K562 (cell line): ENCODE results near the gene TMEM63A. TPM values are rescaled to one million over a fixed set of nuclear protein-coding genes. Genes with fewer than 3 reads are reported as not detected.

Experiments used
- CREB1 ChIP-seq, 2 experiments: sonication (generic) in 1 of 2; formaldehyde crosslinking in 1 of 2; IDR thresholded peaks; 2 replicates each; pipeline versions ENCODE4 v1.6.1 to v1.8.0; 2012 to 2022; ENCODE audit warnings: inconsistent platforms in 1 of 2, mild to moderate bottlenecking in 1 of 2, missing genetic modification reagents in 1 of 2, moderate library complexity in 1 of 2
- CXXC5 ChIP-seq: fragments of 250-450 bp; sonication (Bioruptor Pico); IDR thresholded peaks from 2 replicates; pipeline ENCODE4 v1.8.0; 2022; ENCODE audit warnings: inconsistent platforms, mild to moderate bottlenecking, moderate library complexity
- DMBX1 ChIP-seq: fragments of 250-450 bp; sonication (Bioruptor Pico); IDR thresholded peaks from 2 replicates; pipeline ENCODE4 v1.8.0; 2022; ENCODE audit warnings: inconsistent platforms, mild to moderate bottlenecking, moderate library complexity, borderline replicate concordance
- FOSL1 ChIP-seq: fragments of 200-800 bp; sonication (Bioruptor generic); conservative IDR thresholded peaks from 2 replicates; pipeline ENCODE4 v1.6.1; 2016; ENCODE audit warnings: missing genetic modification characterization, missing compliant biosample characterization
- KAT7 ChIP-seq: sonication (generic); formaldehyde crosslinking; IDR thresholded peaks from 2 replicates; pipeline ENCODE4 v1.8.0; 2022; ENCODE audit warnings: missing genetic modification reagents, mild to moderate bottlenecking, borderline replicate concordance
- NFE2 ChIP-seq: IDR thresholded peaks from 2 replicates; pipeline ENCODE4 v1.6.1; 2014; ENCODE audit warnings: antibody characterized with exemption, low read depth
- PRMT5 ChIP-seq: sonication (generic); formaldehyde crosslinking; IDR thresholded peaks from 2 replicates; pipeline ENCODE4 v1.5.0; 2020; ENCODE audit warnings: missing genetic modification reagents
- PTRF ChIP-seq: fragments of 450-650 bp; IDR thresholded peaks from 2 replicates; pipeline ENCODE4 v1.6.1; 2016; ENCODE audit warnings: mild to moderate bottlenecking, missing genetic modification characterization, missing compliant biosample characterization
- RBM17 ChIP-seq: fragments of 200-400 bp; formaldehyde crosslinking; IDR thresholded peaks from 2 replicates; pipeline ENCODE4 v1.6.1; 2017; ENCODE audit warnings: low read depth, mild to moderate bottlenecking, low read length, borderline replicate concordance
- SMAD3 ChIP-seq: fragments of 450-650 bp; formaldehyde crosslinking; conservative IDR thresholded peaks from 2 replicates; pipeline ENCODE4 v1.4.0; 2020; ENCODE audit warnings: mild to moderate bottlenecking
- SP1 ChIP-seq: sonication (generic); formaldehyde crosslinking; IDR thresholded peaks from 2 replicates; pipeline ENCODE4 v1.8.1; 2022; ENCODE audit warnings: mild to moderate bottlenecking, missing genetic modification reagents
- SREBF1 ChIP-seq: fragments of 150-350 bp; IDR thresholded peaks from 2 replicates; pipeline ENCODE4 v1.6.1; 2014; ENCODE audit warnings: antibody characterized with exemption, low read depth, low read length, borderline replicate concordance
- ZEB2 ChIP-seq: fragments of 450-650 bp; IDR thresholded peaks from 2 replicates; pipeline ENCODE4 v1.6.1; 2016
- ZNF699 ChIP-seq: fragments of 250-450 bp; sonication (Bioruptor Pico); IDR thresholded peaks from 2 replicates; pipeline ENCODE4 v1.8.0; 2021; ENCODE audit warnings: mild to moderate bottlenecking, moderate library complexity; ENCODE audit not compliant: insufficient replicate concordance
- ZNF76 ChIP-seq: fragments of 250-450 bp; sonication (Bioruptor Pico); IDR thresholded peaks from 2 replicates; pipeline ENCODE4 v1.4.0; 2020; ENCODE audit warnings: mild to moderate bottlenecking, moderate library complexity, borderline replicate concordance
- polyA plus RNA-seq, 8 experiments: library from polyadenylated mRNA; depleted of rRNA in 4 of 8; stranded (reverse) in 5 of 8; unstranded in 3 of 8; fragments of >200 nt; fragmentation: Nextera tagmentation in 2 of 8; fragmentation: Illumina TruSeq in 1 of 8; extraction: Ambion mirVana in 2 of 8; extraction: Trizol in 1 of 8; gene quantifications; 2 replicates each; pipeline versions ENCODE4 v1.2.1 to v1.2.3, GENCODE V29; 2011 to 2014; ENCODE audit warnings: inconsistent platforms in 1 of 8, missing spikeins in 1 of 8
- total RNA-seq, 7 experiments: library from RNA; depleted of rRNA in 6 of 7; stranded (reverse); fragments of >200 nt in 6 of 7; fragmentation: Illumina TruSeq in 2 of 7; extraction: Trizol in 2 of 7; gene quantifications; 2 replicates each; pipeline versions ENCODE4 v1.2.1 to v1.2.3, GENCODE V29; 2011 to 2021; ENCODE audit warnings: low replicate concordance in 1 of 7
- TF ChIP-seq, protein P1 (sequence below), 3 experiments: fragments of 200-800 bp in 1 of 3; sonication (Bioruptor generic) in 1 of 3; sonication (generic) in 1 of 3; formaldehyde crosslinking in 1 of 3; IDR thresholded peaks; 2 replicates each; pipeline versions ENCODE4 v1.6.1 to v1.8.0; 2016 to 2022; ENCODE audit warnings: mild to moderate bottlenecking in 2 of 3, missing compliant biosample characterization in 2 of 3, missing genetic modification characterization in 2 of 3, missing genetic modification reagents in 1 of 3
- TF ChIP-seq, protein P2 (sequence below): fragments of 150-350 bp; IDR thresholded peaks from 2 replicates; pipeline ENCODE4 v1.6.1; 2014; ENCODE audit warnings: low read depth, mild to moderate bottlenecking, low read length, borderline replicate concordance
- TF ChIP-seq, protein P3 (sequence below), 2 experiments: fragments of 450-650 bp in 1 of 2; sonication (generic) in 1 of 2; formaldehyde crosslinking in 1 of 2; IDR thresholded peaks in 1 of 2; conservative IDR thresholded peaks in 1 of 2; 2 replicates each; pipeline versions ENCODE4 v1.6.1 to v1.8.1; 2016 to 2023; ENCODE audit warnings: mild to moderate bottlenecking in 2 of 2, moderate library complexity in 2 of 2, inconsistent platforms in 1 of 2, missing genetic modification reagents in 1 of 2
- TF ChIP-seq, protein P4 (sequence below): IDR thresholded peaks from 2 replicates; pipeline ENCODE4 v1.6.1; 2016; ENCODE audit warnings: missing genetic modification characterization, missing compliant biosample characterization

Gene TMEM63A
- total and polyA plus RNA-seq, 9 of the 15 experiments (the other 6 are each of a cell fraction or from before 2014, with no cell fraction given) = 2.0 to 54.6 (median 17.5) TPM

DNA sequence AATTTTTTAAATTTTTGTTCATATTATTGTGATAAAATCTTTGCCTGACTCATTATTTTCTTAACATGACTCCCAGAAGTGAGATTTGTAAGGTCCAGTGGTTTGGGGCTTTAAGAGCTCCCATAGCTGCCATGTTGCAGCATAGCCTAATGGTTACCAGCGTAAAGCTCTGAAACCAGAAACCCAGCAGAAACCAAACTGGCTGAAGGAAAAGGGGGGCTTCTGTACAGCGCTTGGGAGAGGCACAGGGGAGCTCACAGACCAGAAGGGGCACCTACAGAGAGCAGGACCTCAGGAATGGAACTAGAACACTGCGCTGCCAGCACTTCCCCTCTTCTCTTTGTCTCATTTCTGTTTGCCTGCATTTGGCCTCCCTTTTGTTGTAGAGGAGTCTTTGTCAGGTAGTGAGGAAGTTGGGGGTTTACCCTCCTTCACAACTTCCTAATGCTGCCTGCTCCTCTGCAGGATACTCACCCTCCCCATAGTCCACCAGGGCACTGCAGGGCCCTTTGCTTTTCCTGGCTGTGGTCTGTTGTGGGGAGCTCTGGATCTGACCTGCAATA, 44.5 kb upstream of the TMEM63A start (continued):
- TF ChIP-seq, protein P1, sequence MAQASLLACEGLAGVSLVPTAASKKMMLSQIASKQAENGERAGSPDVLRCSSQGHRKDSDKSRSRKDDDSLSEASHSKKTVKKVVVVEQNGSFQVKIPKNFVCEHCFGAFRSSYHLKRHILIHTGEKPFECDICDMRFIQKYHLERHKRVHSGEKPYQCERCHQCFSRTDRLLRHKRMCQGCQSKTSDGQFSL (CRISPR knock-in tag; IDR thresholded peaks at IDR 0.05) = no peak
- TF ChIP-seq, protein P1 (tag; IDR thresholded peaks at IDR 0.05) = 0 out of 4 replicates have a peak, but pooled peaks of 1 of the 2 experiments have one; percentile 42
- TF ChIP-seq, protein P2, sequence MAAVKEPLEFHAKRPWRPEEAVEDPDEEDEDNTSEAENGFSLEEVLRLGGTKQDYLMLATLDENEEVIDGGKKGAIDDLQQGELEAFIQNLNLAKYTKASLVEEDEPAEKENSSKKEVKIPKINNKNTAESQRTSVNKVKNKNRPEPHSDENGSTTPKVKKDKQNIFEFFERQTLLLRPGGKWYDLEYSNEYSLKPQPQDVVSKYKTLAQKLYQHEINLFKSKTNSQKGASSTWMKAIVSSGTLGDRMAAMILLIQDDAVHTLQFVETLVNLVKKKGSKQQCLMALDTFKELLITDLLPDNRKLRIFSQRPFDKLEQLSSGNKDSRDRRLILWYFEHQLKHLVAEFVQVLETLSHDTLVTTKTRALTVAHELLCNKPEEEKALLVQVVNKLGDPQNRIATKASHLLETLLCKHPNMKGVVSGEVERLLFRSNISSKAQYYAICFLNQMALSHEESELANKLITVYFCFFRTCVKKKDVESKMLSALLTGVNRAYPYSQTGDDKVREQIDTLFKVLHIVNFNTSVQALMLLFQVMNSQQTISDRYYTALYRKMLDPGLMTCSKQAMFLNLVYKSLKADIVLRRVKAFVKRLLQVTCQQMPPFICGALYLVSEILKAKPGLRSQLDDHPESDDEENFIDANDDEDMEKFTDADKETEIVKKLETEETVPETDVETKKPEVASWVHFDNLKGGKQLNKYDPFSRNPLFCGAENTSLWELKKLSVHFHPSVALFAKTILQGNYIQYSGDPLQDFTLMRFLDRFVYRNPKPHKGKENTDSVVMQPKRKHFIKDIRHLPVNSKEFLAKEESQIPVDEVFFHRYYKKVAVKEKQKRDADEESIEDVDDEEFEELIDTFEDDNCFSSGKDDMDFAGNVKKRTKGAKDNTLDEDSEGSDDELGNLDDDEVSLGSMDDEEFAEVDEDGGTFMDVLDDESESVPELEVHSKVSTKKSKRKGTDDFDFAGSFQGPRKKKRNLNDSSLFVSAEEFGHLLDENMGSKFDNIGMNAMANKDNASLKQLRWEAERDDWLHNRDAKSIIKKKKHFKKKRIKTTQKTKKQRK = no peak
- TF ChIP-seq NFE2 (0 out of 2 replicates have a peak, but pooled peaks have one; percentile 26), ZNF699 (CRISPR knock-in tag) (no peak), CXXC5 (peak; percentile 40; the same call in 1 of the 2 replicates), DMBX1 (CRISPR knock-in tag) (peak; percentile 53), PTRF (tag) (no peak), CREB1 (IDR thresholded peaks at IDR 0.05) (no peak), CREB1 (CRISPR knock-in tag; IDR thresholded peaks at IDR 0.05) (0 out of 2 replicates have a peak, but pooled peaks have one; percentile 31), SP1 (CRISPR knock-in tag) (0 out of 2 replicates have a peak, but pooled peaks have one; percentile 45), SMAD3 (CRISPR knock-in tag) (0 out of 2 replicates have a peak, but pooled peaks have one; percentile 12), ZNF76 (CRISPR knock-in tag) (0 out of 2 replicates have a peak, but pooled peaks have one; percentile 16), SREBF1 (no peak), RBM17 (no peak), ZEB2 (no peak), KAT7 (CRISPR knock-in tag) (0 out of 2 replicates have a peak, but pooled peaks have one; percentile 46), FOSL1 (0 out of 2 replicates have a peak, but pooled peaks have one; percentile 16), PRMT5 (CRISPR knock-in tag) (no peak)
- TF ChIP-seq, protein P3, sequence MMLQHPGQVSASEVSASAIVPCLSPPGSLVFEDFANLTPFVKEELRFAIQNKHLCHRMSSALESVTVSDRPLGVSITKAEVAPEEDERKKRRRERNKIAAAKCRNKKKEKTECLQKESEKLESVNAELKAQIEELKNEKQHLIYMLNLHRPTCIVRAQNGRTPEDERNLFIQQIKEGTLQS (IDR thresholded peaks at IDR 0.05) = peak; percentile 35; the same call in 1 of the 2 replicates
- TF ChIP-seq, protein P3 (CRISPR knock-in tag; conservative IDR thresholded peaks at IDR 0.05) = no peak
- TF ChIP-seq, protein P4, sequence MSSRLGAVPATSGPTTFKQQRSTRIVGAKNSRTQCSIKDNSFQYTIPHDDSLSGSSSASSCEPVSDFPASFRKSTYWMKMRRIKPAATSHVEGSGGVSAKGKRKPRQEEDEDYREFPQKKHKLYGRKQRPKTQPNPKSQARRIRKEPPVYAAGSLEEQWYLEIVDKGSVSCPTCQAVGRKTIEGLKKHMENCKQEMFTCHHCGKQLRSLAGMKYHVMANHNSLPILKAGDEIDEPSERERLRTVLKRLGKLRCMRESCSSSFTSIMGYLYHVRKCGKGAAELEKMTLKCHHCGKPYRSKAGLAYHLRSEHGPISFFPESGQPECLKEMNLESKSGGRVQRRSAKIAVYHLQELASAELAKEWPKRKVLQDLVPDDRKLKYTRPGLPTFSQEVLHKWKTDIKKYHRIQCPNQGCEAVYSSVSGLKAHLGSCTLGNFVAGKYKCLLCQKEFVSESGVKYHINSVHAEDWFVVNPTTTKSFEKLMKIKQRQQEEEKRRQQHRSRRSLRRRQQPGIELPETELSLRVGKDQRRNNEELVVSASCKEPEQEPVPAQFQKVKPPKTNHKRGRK = no peak
